ENCODE results near the gene DHX35.

GRCh38 chr20:38957235-38957876 lies 4.8 kb upstream of the DHX35 start:
- TF ChIP-seq POLR2A (IDR thresholded peaks at IDR 0.05): no peak
- TF ChIP-seq CTCF (IDR thresholded peaks at IDR 0.05): no peak
